HCT116 (cell line): ENCODE measurements around the gene GRID2. TPM values are rescaled to one million over a fixed set of nuclear protein-coding genes. Genes with fewer than 3 reads are reported as not detected.

Experiments
- ATAC-seq: fragments of 200-7000 bp; cut with Tn5 transposase; 2 replicates; pipeline ENCODE4 v1.9.1; 2020; ENCODE audit warnings: mild to moderate bottlenecking, moderate library complexity
- BruUV-seq: library from RNA; stranded (reverse); fragments of 400-500 nt; replicated peaks from 2 replicates; lab custom pipeline; 2021; lab: Mats Ljungman, UMichigan
- CTCF ChIA-PET: fragments of 300-600 bp; sonication (Branson Sonifier 250); formaldehyde crosslinking; loops from one replicate; lab custom pipeline; 2021; ENCODE audit warnings: antibody characterized with exemption; lab: Charles Lee
- POLR2A ChIA-PET: fragments of 300-600, 350-600 bp; sonication (Branson Sonifier 250); formaldehyde crosslinking; loops from one replicate; lab custom pipeline; 2021; ENCODE audit warnings: antibody characterized with exemption; lab: Charles Lee
- RAD21 ChIA-PET, 2 experiments: fragments of 300-600 bp; sonication (Branson Sonifier 250); formaldehyde crosslinking; loops; one replicate each; lab custom pipeline; 2023; ENCODE audit warnings: low total read pairs in 2 of 2; ENCODE audit not compliant: uncharacterized antibody in 2 of 2, unreplicated experiment in 2 of 2, low non-redundant PET in 1 of 2; lab: Charles Lee
- DNase-seq: peaks from one replicate; pipeline ENCODE4 v3.0.0-alpha.2; 2010; ENCODE audit warnings: low read depth, low spot score
- H2AFZ ChIP-seq: fragments of 200-600 bp; shearing (Covaris generic), sonication (generic); 2 replicates; pipeline ENCODE4 v1.6.1; 2017; ENCODE audit warnings: low read depth, mixed run types, mixed read lengths, antibody characterized with exemption, low read length; ENCODE audit not compliant: poor library complexity, severe bottlenecking
- H3K27ac ChIP-seq: 2 replicates; pipeline ENCODE4 v1.5.1; 2012; ENCODE audit warnings: low read depth, low read length
- H3K27me3 ChIP-seq: fragments of 200-600 bp; sonication (generic); 2 replicates; pipeline ENCODE4 v1.6.1; 2016; ENCODE audit warnings: mixed run types, low read length, mixed read lengths; ENCODE audit not compliant: insufficient read depth
- H3K36me3 ChIP-seq, 2 experiments: fragments of 200-500 bp in 1 of 2; fragments of 200-600 bp in 1 of 2; sonication (Bioruptor generic) in 1 of 2; sonication (generic) in 1 of 2; 2 replicates each; pipeline versions ENCODE4 v1.5.1 to v1.6.1; 2014 to 2016; ENCODE audit warnings: low read length in 2 of 2, inconsistent platforms in 1 of 2, mixed read lengths in 1 of 2, mixed run types in 1 of 2; ENCODE audit not compliant: insufficient read depth in 2 of 2, control insufficient read depth in 1 of 2
- H3K4me1 ChIP-seq, 2 experiments: fragments of 200-600 bp in 1 of 2; sonication (generic) in 1 of 2; 2 replicates each; pipeline versions ENCODE4 v1.5.1 to v1.6.1; 2012 to 2017; ENCODE audit warnings: low read length in 2 of 2, inconsistent platforms in 1 of 2, mild to moderate bottlenecking in 1 of 2, mixed read lengths in 1 of 2, mixed run types in 1 of 2, moderate library complexity in 1 of 2; ENCODE audit not compliant: insufficient read depth in 2 of 2, control insufficient read depth in 1 of 2
- H3K4me2 ChIP-seq: fragments of 200-600 bp; sonication (generic); 2 replicates; pipeline ENCODE4 v1.6.1; 2017; ENCODE audit warnings: mixed run types, low read length, mixed read lengths
- H3K4me3 ChIP-seq, 2 experiments: fragments of 200-600 bp in 1 of 2; sonication (generic) in 1 of 2; replicated peaks in 1 of 2; 2 replicates each; pipeline ENCODE4 v1.5.1; 2011 to 2016; ENCODE audit warnings: low read length in 2 of 2, control low read depth in 1 of 2, low read depth in 1 of 2, mild to moderate bottlenecking in 1 of 2, mixed read lengths in 1 of 2, mixed run types in 1 of 2
- H3K79me2 ChIP-seq: fragments of 200-600 bp; sonication (generic); 2 replicates; pipeline ENCODE4 v1.6.1; 2017; ENCODE audit warnings: mild to moderate bottlenecking, mixed run types, low read length, moderate library complexity, mixed read lengths; ENCODE audit not compliant: insufficient read depth
- H3K9ac ChIP-seq: fragments of 200-600 bp; sonication (generic); 2 replicates; pipeline ENCODE4 v1.6.1; 2016; ENCODE audit warnings: low read length, mixed read lengths
- H3K9me2 ChIP-seq: fragments of 200-600 bp; sonication (generic), shearing (Covaris generic); 2 replicates; pipeline ENCODE4 v1.6.1; 2017; ENCODE audit warnings: mixed run types, mild to moderate bottlenecking, moderate library complexity; ENCODE audit not compliant: insufficient read depth
- H3K9me3 ChIP-seq, 2 experiments: fragments of 200-500 bp in 1 of 2; fragments of 200-600 bp in 1 of 2; sonication (Bioruptor generic) in 1 of 2; sonication (generic) in 1 of 2; 2 replicates each; pipeline ENCODE4 v1.6.1; 2014 to 2017; ENCODE audit warnings: low read length in 2 of 2, mixed read lengths in 2 of 2, inconsistent platforms in 1 of 2, low read depth in 1 of 2, mild to moderate bottlenecking in 1 of 2, mixed run types in 1 of 2, moderate library complexity in 1 of 2; ENCODE audit not compliant: control insufficient read depth in 1 of 2, insufficient read depth in 1 of 2
- H4K20me1 ChIP-seq: fragments of 200-600 bp; sonication (generic), shearing (Covaris generic); 2 replicates; pipeline ENCODE4 v1.6.1; 2017; ENCODE audit warnings: mixed run types, mild to moderate bottlenecking, moderate library complexity; ENCODE audit not compliant: insufficient read depth
- ATF3 ChIP-seq: IDR thresholded peaks from 2 replicates; pipeline ENCODE4 v1.6.1; 2012
- CEBPB ChIP-seq: IDR thresholded peaks from 2 replicates; pipeline ENCODE4 v1.6.1; 2012; ENCODE audit warnings: low read depth
- CTCF ChIP-seq, 3 experiments: fragments of 200-600 bp in 1 of 3; sonication (generic) in 1 of 3; IDR thresholded peaks in 2 of 3; conservative IDR thresholded peaks in 1 of 3; 2 replicates each; pipeline ENCODE4 v1.5.1; 2012 to 2017; ENCODE audit warnings: low read depth in 2 of 3, low read length in 2 of 3, antibody characterized with exemption in 1 of 3, borderline replicate concordance in 1 of 3, control low read depth in 1 of 3, mild to moderate bottlenecking in 1 of 3, mixed read lengths in 1 of 3, mixed run types in 1 of 3, moderate library complexity in 1 of 3; ENCODE audit not compliant: insufficient read depth in 1 of 3
- EGR1 ChIP-seq: IDR thresholded peaks from 2 replicates; pipeline ENCODE4 v1.6.1; 2012; ENCODE audit warnings: low read depth
- EZH2 ChIP-seq: fragments of 200-600 bp; sonication (generic); IDR thresholded peaks from 2 replicates; pipeline ENCODE4 v1.6.1; 2017; ENCODE audit warnings: antibody characterized with exemption, mixed run types
- EZH2phosphoT487 ChIP-seq: fragments of 200-600 bp; IDR thresholded peaks from 2 replicates; pipeline ENCODE4 v1.6.1; 2018; ENCODE audit warnings: antibody characterized with exemption, borderline replicate concordance
- FOSL1 ChIP-seq: IDR thresholded peaks from 2 replicates; pipeline ENCODE4 v1.6.1; 2012; ENCODE audit warnings: low read depth
- POLR2A ChIP-seq: IDR thresholded peaks from 2 replicates; pipeline ENCODE4 v1.7.0; 2011; ENCODE audit warnings: borderline replicate concordance; ENCODE audit not compliant: insufficient read depth, insufficient read length; ENCODE audit errors: extremely low read depth
- RAD21 ChIP-seq: IDR thresholded peaks from 2 replicates; pipeline ENCODE4 v1.6.1; 2012; ENCODE audit warnings: low read depth, mild to moderate bottlenecking
- REST ChIP-seq: IDR thresholded peaks from 2 replicates; pipeline ENCODE4 v1.6.1; 2012; ENCODE audit warnings: low read depth
- SP1 ChIP-seq: IDR thresholded peaks from 2 replicates; pipeline ENCODE4 v1.6.1; 2012; ENCODE audit warnings: low read depth
- SRF ChIP-seq: IDR thresholded peaks from 2 replicates; pipeline ENCODE4 v1.6.1; 2012; ENCODE audit warnings: low read depth
- TCF7L2 ChIP-seq: IDR thresholded peaks from 2 replicates; pipeline ENCODE4 v1.7.0; 2011; ENCODE audit warnings: borderline replicate concordance, inconsistent platforms; ENCODE audit not compliant: insufficient read depth, insufficient read length; ENCODE audit errors: extremely low read depth
- YY1 ChIP-seq: IDR thresholded peaks from 2 replicates; pipeline ENCODE4 v1.6.1; 2011; ENCODE audit warnings: low read length, low read depth, moderate library complexity, mild to moderate bottlenecking; ENCODE audit not compliant: insufficient replicate concordance; ENCODE audit errors: extremely low read depth
- ZFX ChIP-seq: fragments of 450-650 bp; IDR thresholded peaks from 2 replicates; pipeline ENCODE4 v1.6.1; 2017
- intact Hi-C: fragments of 100-400 bp; cut with micrococcal nuclease; formaldehyde crosslinking; loops from 2 replicates; pipeline ENCODE4 v1.10.0; 2022
- total RNA-seq: library from RNA; stranded (reverse); gene quantifications from one replicate; pipeline ENCODE4 v1.2.1, GENCODE V29; 2021; ENCODE audit not compliant: unreplicated experiment

Gene GRID2
- total RNA-seq, 1 experiment from 2014 or later, result not detected

- Histone ChIP-seq H3K4me1 (no peaks in the 10 kb centered on the region), H4K20me1 (no peaks in the 10 kb centered on the region), H3K4me2 (no peak overlapping the region), H3K27ac (no peak overlapping the region), H3K9ac (no peak overlapping the region), H3K9me3 (no peaks in the 10 kb centered on the region), H3K4me3 (no peak overlapping the region), H2AFZ (peak overlapping the region; percentile 56), H3K79me2 (no peaks in the 10 kb centered on the region), H3K36me3 (no peaks in the 10 kb centered on the region), H3K9me2 (no peaks in the 10 kb centered on the region), H3K27me3 (no peaks in the 10 kb centered on the region)
- BruUV-seq, result no TSS peak
- POLR2A ChIA-PET, result interaction anchor here (1.1 kb wide), 1 partner anchor 10 kb away, joined by 3 read pairs; no protein-coding TSS in a partner anchor
- ATAC-seq (no peak), DNase-seq (no peak)
- CTCF ChIA-PET, result no interaction called here
- RAD21 ChIA-PET, result no interaction called here
- intact Hi-C loops, result no loop called here
- no peak for TF ChIP-seq SP1
- no peak for TF ChIP-seq POLR2A
- no peak for TF ChIP-seq SRF
- no peak for TF ChIP-seq RAD21
- TF ChIP-seq FOSL1, result no peak
- no peak for TF ChIP-seq EGR1
- no peak for TF ChIP-seq ZFX
- no peak for TF ChIP-seq EZH2
- no peak for TF ChIP-seq TCF7L2
- TF ChIP-seq EZH2phosphoT487, result no peak
- TF ChIP-seq YY1, result no peak
- no peak for TF ChIP-seq REST
- no peak for TF ChIP-seq CTCF (IDR thresholded peaks at IDR 0.05 in 2 of 3, conservative IDR thresholded peaks at IDR 0.05 in 1 of 3; ENCODE audit: borderline replicate concordance in 1 of 3, insufficient read depth in 1 of 3, low read depth in 2 of 3, low read length in 2 of 3)
- TF ChIP-seq ATF3, result no peak
- TF ChIP-seq CEBPB, result no peak
These were observed 1141.1 kb downstream of the GRID2 start for GRCh38 chr4:93444860-93445259.
